Aorta (tissue), 5 donors: ENCODE measurements around the gene STARD7. TPM values are rescaled to one million over a fixed set of nuclear protein-coding genes. Genes with fewer than 3 reads are reported as not detected.
A peak's percentile ranks its signal among the peaks of the same experiment; 100 is the strongest.

ENCODE experiments used
- ATAC-seq: fragments of 200-7000 bp; cut with Tn5 transposase; one replicate; pipeline ENCODE4 v1.9.1; 2022; ENCODE audit warnings: moderate library complexity; ENCODE audit not compliant: low FRiP score
- DNase-seq, 2 donors: peaks; one replicate each; pipeline ENCODE4 v3.0.0-alpha.2; 2020
- H3K27ac ChIP-seq, 2 donors: one replicate each; pipeline ENCODE4 v1.5.1; 2013; ENCODE audit warnings: low read length in 2 of 2, mild to moderate bottlenecking in 2 of 2, moderate library complexity in 2 of 2, control low read depth in 1 of 2, inconsistent platforms in 1 of 2, low read depth in 1 of 2
- H3K27me3 ChIP-seq, 2 donors: one replicate each; pipeline ENCODE4 v1.6.1; 2013; ENCODE audit warnings: control low read depth in 1 of 2, low read length in 1 of 2, mild to moderate bottlenecking in 1 of 2, moderate library complexity in 1 of 2; ENCODE audit not compliant: insufficient read depth in 2 of 2, control insufficient read depth in 1 of 2
- H3K36me3 ChIP-seq, 2 donors: one replicate each; pipeline ENCODE4 v1.6.1; 2013; ENCODE audit warnings: control low read depth in 1 of 2, low read length in 1 of 2, mild to moderate bottlenecking in 1 of 2; ENCODE audit not compliant: insufficient read depth in 2 of 2, control insufficient read depth in 1 of 2
- H3K4me1 ChIP-seq, 2 donors: one replicate each; pipeline ENCODE4 v1.6.1; 2013; ENCODE audit warnings: low read length in 2 of 2, control low read depth in 1 of 2, mild to moderate bottlenecking in 1 of 2, moderate library complexity in 1 of 2; ENCODE audit not compliant: insufficient read depth in 2 of 2, control insufficient read depth in 1 of 2
- H3K4me3 ChIP-seq, 2 donors: one replicate each; pipeline ENCODE4 v1.5.1; 2013; ENCODE audit warnings: low read length in 2 of 2, control low read depth in 1 of 2, mild to moderate bottlenecking in 1 of 2
- H3K9me3 ChIP-seq: one replicate; pipeline ENCODE4 v1.6.1; 2013; ENCODE audit warnings: mild to moderate bottlenecking, low read length; ENCODE audit not compliant: control insufficient read depth
- WGBS, 2 donors: extraction: QIAGEN DNeasy Blood & Tissue Kit; methylation state at CpG; one replicate each; pipeline ENCODE4 v1.1.7; 2013; 5-methylcytosine and 5-hydroxymethylcytosine counted together
- intact Hi-C, 2 donors: fragments of 100-400 bp; cut with DNase I; formaldehyde crosslinking; loops; one replicate each; pipeline versions ENCODE4 v1.14.2 to v1.15.0; 2022
- polyA plus RNA-seq, 2 donors: library from polyadenylated mRNA; stranded (reverse); fragments of 200-250 nt; gene quantifications; one replicate each; pipeline ENCODE4 v1.2.3, GENCODE V29; 2013
- total RNA-seq, 2 donors: library from RNA; stranded (reverse); fragmentation: NEBNext Ultra II Directional; extraction: Animal tissue kit (Norgen Biotek cat#: 25700); gene quantifications; one replicate each; pipeline ENCODE4 v1.2.1, GENCODE V29; 2021
- donor health status: healthy with polysubstance abuse.
- donor health status: Bipolar disorder and iron deficiency.
- donor health status: DM: no; HTN: no; CAD: no.
- donor health status: DM: no; HTN: no; CAD: no.
- donor health status: DM: yes; HTN: yes; CAD: no.

STARD7 gene
- total and polyA plus RNA-seq, 4 donors = 23.8 to 72.7 (median 52.8) TPM

GRCh38 chr2:96158554-96158940 is 50.1 kb downstream of the STARD7 start:
- H3K27ac ChIP-seq = no peak overlapping the region
- no peaks in the 10 kb centered on the region for H3K9me3 ChIP-seq
- intact Hi-C loops = no loop called here
- H3K27me3 ChIP-seq = no peaks in the 10 kb centered on the region
- DNase-seq (peak in 1 of 2 donors; percentile 67), ATAC-seq (no peak)
- WGBS, 2 donors = 87 to 91% methylated on average over 14 of the region's 14 CpGs
- no peaks in the 10 kb centered on the region for H3K4me1 ChIP-seq
- H3K36me3 ChIP-seq = no peaks in the 10 kb centered on the region
- no peak overlapping the region for H3K4me3 ChIP-seq

DNA sequence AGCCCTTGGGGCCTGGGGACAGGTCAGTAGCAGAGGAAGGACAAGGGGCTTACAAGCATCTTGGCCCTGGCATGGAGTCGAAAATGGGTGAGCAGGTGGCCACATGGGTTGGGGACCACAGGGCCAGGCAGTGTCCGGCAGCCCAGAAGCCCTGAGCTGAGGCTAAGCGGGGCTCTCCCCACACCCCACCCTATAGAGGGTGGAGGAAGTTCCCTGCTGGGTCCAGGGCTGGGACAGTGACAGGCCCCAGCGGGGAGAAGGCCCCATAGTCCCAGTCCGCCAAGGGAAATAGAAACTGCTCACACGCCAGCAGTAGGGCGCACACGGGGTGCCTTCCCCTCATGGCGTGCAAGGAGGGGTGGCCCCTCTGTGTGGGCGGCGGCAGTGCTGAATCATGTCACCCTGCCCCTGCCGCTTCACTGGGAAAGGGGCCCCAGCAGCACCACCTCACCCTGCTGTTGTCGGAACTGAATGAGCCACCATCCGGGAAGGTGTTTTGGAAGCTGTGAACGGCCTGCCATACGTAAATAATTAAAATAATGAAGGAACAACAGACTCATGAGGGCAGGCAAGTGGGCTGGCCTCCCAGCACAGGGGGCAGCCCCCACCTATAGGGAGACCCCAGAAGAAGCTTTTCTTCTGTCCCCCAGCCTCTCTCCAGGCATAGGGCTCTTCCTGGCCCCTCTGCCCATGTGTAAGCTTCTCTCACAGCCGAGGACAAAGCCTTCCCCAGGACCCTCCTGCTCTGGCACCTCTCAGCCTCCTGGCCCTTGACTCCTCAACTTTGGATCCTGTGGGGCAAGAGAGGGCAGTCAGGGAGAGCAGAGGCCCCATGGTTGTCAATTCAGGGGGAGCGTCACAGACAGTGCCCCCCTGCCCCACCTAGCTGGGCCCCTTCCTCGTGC is 50.7 kb downstream of the STARD7 start:
- intact Hi-C loops = no loop called here
- Histone ChIP-seq H3K4me3 (no peak overlapping the region), H3K27me3 (no peaks in the 10 kb centered on the region), H3K9me3 (no peaks in the 10 kb centered on the region), H3K4me1 (no peaks in the 10 kb centered on the region), H3K36me3 (no peaks in the 10 kb centered on the region), H3K27ac (no peak overlapping the region)
- ATAC-seq (no peak), DNase-seq (peak in 1 of 2 donors; percentile 69)
- 81 to 86% methylated on average over 19 of the region's 19 CpGs for WGBS, 2 donors

GRCh38 chr2:96156926-96157648 is 51.5 kb downstream of the STARD7 start:
- Histone ChIP-seq H3K36me3 (no peaks in the 10 kb centered on the region), H3K9me3 (no peaks in the 10 kb centered on the region), H3K4me3 (no peak overlapping the region), H3K4me1 (no peaks in the 10 kb centered on the region), H3K27ac (no peak overlapping the region), H3K27me3 (no peaks in the 10 kb centered on the region)
- DNase-seq (no peak), ATAC-seq (no peak)
- intact Hi-C loops = no loop called here
- 92 to 95% methylated on average over 5 of the region's 5 CpGs for WGBS, 2 donors

DNA sequence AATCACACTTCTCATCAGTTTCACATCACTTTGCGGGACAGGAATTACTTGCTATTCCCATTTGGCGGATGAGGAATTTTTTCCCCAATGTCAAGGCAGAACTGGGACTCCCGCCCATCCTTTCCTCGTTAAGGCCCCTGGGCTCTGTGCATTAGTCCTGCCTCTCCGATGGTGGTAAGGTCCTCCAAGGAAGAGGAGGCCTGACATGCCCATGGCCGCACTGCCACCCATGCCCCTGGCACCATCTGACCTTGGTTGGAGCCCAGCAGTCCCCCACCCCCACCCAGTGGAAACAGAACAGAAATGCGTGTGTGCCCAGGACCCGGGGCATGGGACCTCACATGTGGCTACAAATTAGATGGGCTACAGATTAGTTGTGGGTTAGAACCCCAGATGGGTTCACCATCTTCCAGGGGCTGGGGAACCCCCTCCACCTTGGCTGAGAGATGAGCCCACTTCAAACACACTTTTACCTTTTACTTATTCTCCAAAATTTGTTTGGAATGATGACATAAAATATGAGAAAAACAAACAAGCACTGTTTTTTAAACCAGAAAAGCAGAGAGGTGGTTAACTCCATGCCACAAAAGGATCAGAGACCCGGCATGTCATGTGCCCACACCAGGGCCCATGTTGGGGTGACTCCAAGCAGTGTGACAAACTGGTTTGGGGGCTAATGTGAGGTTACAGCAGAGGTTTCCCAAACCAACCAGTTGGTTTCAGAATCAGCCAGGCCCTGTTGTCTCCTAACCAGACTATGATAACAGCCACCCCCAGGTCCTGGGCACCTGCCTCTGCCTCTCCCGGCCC is 52.4 kb downstream of the STARD7 start:
- H3K27me3 ChIP-seq = no peaks in the 10 kb centered on the region
- intact Hi-C loops = no loop called here
- H3K27ac ChIP-seq = no peak overlapping the region
- no peak overlapping the region for H3K4me3 ChIP-seq
- no peaks in the 10 kb centered on the region for H3K4me1 ChIP-seq
- WGBS, 2 donors = 93 to 94% methylated on average over 10 of the region's 10 CpGs
- DNase-seq (no peak), ATAC-seq (no peak)
- no peaks in the 10 kb centered on the region for H3K9me3 ChIP-seq
- no peaks in the 10 kb centered on the region for H3K36me3 ChIP-seq

GRCh38 chr2:96154506-96155380 is 53.9 kb downstream of the STARD7 start:
- WGBS, 2 donors = 91 to 94% methylated on average over 15 to 16 of the region's 16 CpGs
- no peaks in the 10 kb centered on the region for H3K36me3 ChIP-seq
- H3K4me3 ChIP-seq = no peak overlapping the region
- no peak for ATAC-seq
- no peaks in the 10 kb centered on the region for H3K4me1 ChIP-seq
- no peaks in the 10 kb centered on the region for H3K27me3 ChIP-seq
- H3K9me3 ChIP-seq = no peaks in the 10 kb centered on the region
- no peak overlapping the region for H3K27ac ChIP-seq
- intact Hi-C loops = no loop called here
- DNase-seq = peak in 1 of 2 donors; percentile 64

DNA sequence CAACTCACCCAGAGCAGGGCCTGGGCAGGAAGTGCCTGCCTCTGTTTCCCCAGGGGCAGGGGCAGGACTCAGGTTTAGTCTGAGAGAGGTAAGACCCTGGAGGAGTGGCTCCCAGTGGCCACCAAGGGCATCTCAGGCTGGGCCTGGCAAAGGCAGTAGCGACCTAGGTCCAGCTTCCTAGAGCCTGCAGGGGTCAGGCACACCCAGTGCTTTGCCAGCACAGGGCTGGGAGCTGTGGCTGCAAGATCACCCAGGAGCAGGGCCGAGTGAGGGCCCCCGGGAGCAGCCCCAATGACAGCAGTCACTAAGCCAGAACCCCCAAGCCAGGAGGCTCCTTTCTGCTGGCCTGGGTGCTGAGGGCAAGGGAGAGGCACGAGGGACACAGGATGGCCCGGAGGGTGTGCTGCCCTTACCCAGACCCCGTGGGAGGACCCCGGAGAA is 54.6 kb downstream of the STARD7 start:
- ATAC-seq = no peak
- Histone ChIP-seq H3K27ac (no peak overlapping the region), H3K27me3 (no peaks in the 10 kb centered on the region), H3K9me3 (no peaks in the 10 kb centered on the region), H3K36me3 (no peaks in the 10 kb centered on the region), H3K4me1 (no peaks in the 10 kb centered on the region), H3K4me3 (no peak overlapping the region)
- 88 to 89% methylated on average over 7 of the region's 7 CpGs for WGBS, 2 donors
- intact Hi-C loops = no loop called here
- peak in 1 of 2 donors; percentile 71 for DNase-seq

DNA sequence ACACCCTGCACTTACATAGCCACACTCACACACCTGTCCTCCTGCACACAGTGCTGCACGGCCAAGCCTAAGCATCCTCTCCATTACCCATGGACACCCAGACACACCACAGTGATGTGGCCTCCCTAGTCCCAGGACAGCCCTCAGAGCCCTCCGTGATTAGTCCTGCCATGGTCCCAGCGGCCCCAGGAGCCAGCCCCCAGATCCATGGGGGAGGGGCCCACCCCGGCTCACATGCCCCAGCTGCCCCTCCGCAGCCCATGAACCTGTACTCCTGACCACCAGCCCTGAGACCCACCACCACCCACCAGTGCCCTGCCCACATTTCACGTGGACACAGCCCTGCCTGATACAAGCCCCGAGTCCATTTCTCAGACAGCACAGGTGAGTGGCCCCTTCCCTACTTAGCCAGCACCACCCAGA is 55.3 kb downstream of the STARD7 start:
- peak; percentile 40 to 58 for DNase-seq

More for the DNA sequence above, 55.3 kb downstream of the STARD7 start:
- Histone ChIP-seq H3K27ac (no peak overlapping the region), H3K4me3 (no peak overlapping the region), H3K27me3 (no peaks in the 10 kb centered on the region), H3K9me3 (no peaks in the 10 kb centered on the region), H3K4me1 (no peaks in the 10 kb centered on the region), H3K36me3 (no peaks in the 10 kb centered on the region)
- intact Hi-C loops = no loop called here
- no peak for ATAC-seq
- 92 to 94% methylated on average over 7 of the region's 7 CpGs for WGBS, 2 donors
